GM12892 (cell line): Measurements from ENCODE around the gene PLCD3.

ENCODE experiments used
- POLR2A ChIP-seq: IDR thresholded peaks from 2 replicates; pipeline ENCODE4 v1.6.1; 2011; ENCODE audit warnings: low read depth, low read length, control low read depth
- TAF1 ChIP-seq: IDR thresholded peaks from 2 replicates; pipeline ENCODE4 v1.6.1; 2011; ENCODE audit warnings: low read depth, mild to moderate bottlenecking, control low read depth, low read length, borderline replicate concordance

GRCh38 chr17:45125509-45125908 is 6.8 kb downstream of the PLCD3 start:
- TF ChIP-seq POLR2A (no peak), TAF1 (no peak)
